ENCODE results near the gene DTX4. TPM values are rescaled to one million over a fixed set of nuclear protein-coding genes. Genes with fewer than 3 reads are reported as not detected.

The DTX4 gene
- total RNA-seq, 6 donors from 2014 or later = 33.4 to 58.7 (median 48.5) TPM

- DNase-seq (no peak), ATAC-seq (ENCODE audit: low FRiP score in 2 of 2) (no peak)
- no peaks in the 10 kb centered on the region for H3K9me3 ChIP-seq
- H3K27me3 ChIP-seq = no peaks in the 10 kb centered on the region
- no peak overlapping the region for H3K27ac ChIP-seq
- TF ChIP-seq CTCF (IDR thresholded peaks at IDR 0.05) = no peak
- no peak for TF ChIP-seq POLR2AphosphoS5 (IDR thresholded peaks at IDR 0.05)
- TF ChIP-seq EP300 (IDR thresholded peaks at IDR 0.05) = no peak
- no peak for TF ChIP-seq POLR2A (IDR thresholded peaks at IDR 0.05)
- H3K36me3 ChIP-seq = no peaks in the 10 kb centered on the region
- 85 to 92% methylated on average over 2 of the region's 2 CpGs for WGBS, 2 donors
- H3K4me3 ChIP-seq = no peak overlapping the region
- peaks cover 0 to 8% (median 8%) of the 10 kb centered on the region in 4 donors for H3K4me1 ChIP-seq
These were observed 42.4 kb downstream of the DTX4 start for GRCh38 chr11:59214141-59214893.

- 35% methylated on average over 9 of the region's 9 CpGs for WGBS, 2 donors
- H3K27me3 ChIP-seq = no peaks in the 10 kb centered on the region
- DNase-seq = peak in 1 of 2 donors; percentile 67
- TF ChIP-seq POLR2AphosphoS5 (IDR thresholded peaks at IDR 0.05) = peak in 1 of 2 donors; percentile 50
- TF ChIP-seq CTCF (IDR thresholded peaks at IDR 0.05) = no peak
- TF ChIP-seq POLR2A (IDR thresholded peaks at IDR 0.05) = no peak
- peak in 2 of 4 donors; percentile 17 to 59 for TF ChIP-seq EP300 (IDR thresholded peaks at IDR 0.05)
- peaks cover 5 to 12% (median 7%) of the 10 kb centered on the region in 4 donors for H3K4me1 ChIP-seq
- H3K4me3 ChIP-seq = no peak overlapping the region
- H3K36me3 ChIP-seq = no peaks in the 10 kb centered on the region
- ATAC-seq (ENCODE audit: low FRiP score in 2 of 2) = peak in 1 of 2 donors; percentile 76
- H3K9me3 ChIP-seq = no peaks in the 10 kb centered on the region
- H3K27ac ChIP-seq = peak overlapping the region; percentile 32 to 71 (median 68)
These were observed 45.0 kb downstream of the DTX4 start for GRCh38 chr11:59216641-59217564.

GRCh38 chr11:59218319-59218718 is 46.4 kb downstream of the DTX4 start:
- DNase-seq (no peak), ATAC-seq (ENCODE audit: low FRiP score in 2 of 2) (no peak)
- TF ChIP-seq EP300 (IDR thresholded peaks at IDR 0.05) (no peak), CTCF (IDR thresholded peaks at IDR 0.05) (no peak), POLR2AphosphoS5 (IDR thresholded peaks at IDR 0.05) (no peak), POLR2A (IDR thresholded peaks at IDR 0.05) (no peak)
- peaks cover 8 to 16% (median 13%) of the 10 kb centered on the region in 4 donors for H3K4me1 ChIP-seq
- no peaks in the 10 kb centered on the region for H3K27me3 ChIP-seq
- H3K36me3 ChIP-seq = no peaks in the 10 kb centered on the region
- H3K9me3 ChIP-seq = no peaks in the 10 kb centered on the region
- WGBS, 2 donors = 91 to 97% methylated on average over 4 of the region's 4 CpGs
- H3K27ac ChIP-seq = no peak overlapping the region
- no peak overlapping the region for H3K4me3 ChIP-seq

- WGBS, 2 donors = 61 to 67% methylated on average over 2 of the region's 2 CpGs
- Histone ChIP-seq H3K27ac (no peak overlapping the region), H3K4me1 (peaks cover 11 to 19% (median 16%) of the 10 kb centered on the region in 4 donors), H3K4me3 (no peak overlapping the region), H3K27me3 (no peaks in the 10 kb centered on the region), H3K36me3 (no peaks in the 10 kb centered on the region), H3K9me3 (no peaks in the 10 kb centered on the region)
- DNase-seq (no peak), ATAC-seq (ENCODE audit: low FRiP score in 2 of 2) (no peak)
- TF ChIP-seq POLR2AphosphoS5 (IDR thresholded peaks at IDR 0.05) (no peak), EP300 (IDR thresholded peaks at IDR 0.05) (no peak), CTCF (IDR thresholded peaks at IDR 0.05) (no peak), POLR2A (IDR thresholded peaks at IDR 0.05) (no peak)
These were observed 47.0 kb downstream of the DTX4 start for GRCh38 chr11:59218893-59219292.

All from upper lobe of left lung (tissue), 6 donors.